HG03039 (cell line): ENCODE data around the gene TRAF3IP3.
"Not testable (repeated sequence)": the region's sequence is repeated elsewhere in the genome, so short reads cannot be mapped to it uniquely, and the experiment has no call there.

Source experiments
- ATAC-seq: cut with Tn5 transposase; IDR thresholded peaks from one replicate; pipeline ENCODE4 v1.9.1; 2021; ENCODE audit warnings: mild to moderate bottlenecking, moderate library complexity; ENCODE audit not compliant: unreplicated experiment

Gene TRAF3IP3

GRCh38 chr1:209791920-209792319 lies 36.1 kb downstream of the TRAF3IP3 start:
- ATAC-seq, result no peak

GRCh38 chr1:209793711-209794110 lies 37.9 kb downstream of the TRAF3IP3 start:
- not testable (repeated sequence) for ATAC-seq

DNA sequence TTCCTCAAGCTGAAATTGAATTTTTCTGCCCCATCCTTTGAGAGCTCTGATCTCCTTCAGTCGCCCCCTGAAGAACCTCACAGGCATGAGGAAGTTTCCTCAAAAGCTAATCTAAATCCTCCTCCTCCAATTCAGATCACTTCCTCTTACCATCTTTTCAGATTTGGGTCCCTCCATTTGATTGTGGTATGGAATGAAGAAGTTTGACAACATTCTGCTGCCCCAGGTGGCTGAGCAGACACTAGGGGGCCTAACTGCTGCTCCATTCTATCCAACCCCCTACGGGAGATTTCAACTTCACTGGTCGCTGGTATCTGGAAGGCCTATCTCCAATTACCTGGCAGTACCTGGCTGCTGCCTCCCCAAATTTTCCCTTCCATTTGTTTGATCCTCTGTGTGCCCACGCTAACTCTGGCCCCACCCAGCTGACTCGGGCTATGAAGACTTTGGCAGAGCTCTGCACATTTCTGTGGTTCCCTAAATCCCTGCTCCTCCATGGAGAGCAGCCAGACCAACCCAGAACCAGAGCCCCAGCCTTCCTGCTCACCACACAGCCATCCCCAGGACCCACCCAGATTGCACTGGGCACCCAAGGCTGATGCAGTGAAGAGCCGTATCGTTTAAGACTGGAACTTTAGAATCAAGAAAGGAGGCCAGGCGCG lies 42.3 kb downstream of the TRAF3IP3 start:
- ATAC-seq, result no peak

GRCh38 chr1:209800984-209801834 lies 45.4 kb downstream of the TRAF3IP3 start:
- ATAC-seq, result no peak

- no peak for ATAC-seq
Measured at GRCh38 chr1:209802117-209802779, 46.4 kb downstream of the TRAF3IP3 start.

GRCh38 chr1:209802780-209803152 lies 46.9 kb downstream of the TRAF3IP3 start:
- ATAC-seq, result no peak

DNA sequence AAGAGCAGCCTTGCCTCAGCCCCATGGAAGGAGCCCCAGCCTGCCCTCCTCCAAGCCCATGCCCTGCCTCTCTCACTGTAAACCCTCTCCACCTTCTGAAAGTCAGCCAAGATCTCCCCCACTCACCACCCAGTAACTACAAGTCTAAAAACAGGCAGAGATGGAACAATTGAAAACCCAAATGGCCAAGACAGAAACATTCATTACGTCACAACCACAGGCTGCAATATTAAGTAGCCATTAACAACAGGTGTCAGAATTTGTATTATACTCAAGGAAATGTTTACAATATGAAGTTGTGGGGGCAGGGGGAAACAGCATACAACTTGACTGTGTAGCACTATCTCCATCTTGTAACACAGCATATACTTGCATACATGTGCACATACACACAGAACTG lies 47.7 kb downstream of the TRAF3IP3 start:
- ATAC-seq, result no peak

- no peak for ATAC-seq
Measured at GRCh38 chr1:209805341-209805781, 49.5 kb downstream of the TRAF3IP3 start.

- peak; percentile 91 for ATAC-seq
Measured at GRCh38 chr1:209805875-209806760, 50.3 kb downstream of the TRAF3IP3 start, which contains the start of gene IRF6. TSS of gene IRF6 (minus strand) at chr1:209806142. CDS start at chr1:209801413, 4,729 bp downstream.

DNA sequence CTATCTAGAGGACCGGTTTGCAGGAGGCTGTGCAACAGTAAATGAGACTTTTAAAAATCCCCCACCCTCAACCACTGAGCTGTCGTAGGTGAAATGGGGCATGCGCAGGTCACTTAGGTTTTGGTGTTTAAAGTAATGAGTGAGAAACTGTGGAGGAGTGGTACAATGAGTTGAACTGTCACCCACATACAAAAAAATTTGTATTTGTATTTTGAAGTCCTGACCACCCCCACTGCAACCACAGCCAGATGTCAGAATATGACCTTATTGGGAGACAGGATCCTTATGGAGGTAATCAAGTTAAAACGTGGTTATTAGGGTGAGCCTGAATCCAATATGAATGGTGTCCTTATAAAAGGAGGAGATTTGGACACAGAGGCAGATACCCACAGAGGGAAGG lies 51.7 kb downstream of the TRAF3IP3 start:
- ATAC-seq, result no peak

GRCh38 chr1:209808059-209808581 lies 52.3 kb downstream of the TRAF3IP3 start:
- ATAC-seq, result no peak

GRCh38 chr1:209809611-209810010 lies 53.8 kb downstream of the TRAF3IP3 start:
- ATAC-seq, result no peak

DNA sequence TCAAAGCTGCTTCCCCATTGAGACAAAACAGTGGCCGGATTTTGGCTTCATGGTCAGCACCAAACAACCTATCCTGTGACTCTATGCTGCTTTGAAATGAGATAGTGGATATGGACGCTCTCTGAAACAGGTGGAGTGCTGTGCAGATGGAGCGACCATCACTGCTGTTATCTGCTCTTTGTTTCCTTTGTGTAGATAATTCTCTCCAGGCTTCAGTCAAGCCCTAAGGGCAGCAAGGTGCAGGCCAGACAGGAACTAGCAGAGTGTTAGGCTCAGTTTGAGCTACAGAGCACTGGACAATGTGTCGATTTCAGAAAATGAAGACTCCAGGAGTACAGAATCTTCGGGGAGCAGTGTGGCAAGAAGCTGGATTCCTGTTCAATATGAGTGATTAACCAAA lies 54.9 kb downstream of the TRAF3IP3 start:
- no peak for ATAC-seq

- no peak for ATAC-seq
Measured at GRCh38 chr1:209813902-209814301, 58.0 kb downstream of the TRAF3IP3 start.

DNA sequence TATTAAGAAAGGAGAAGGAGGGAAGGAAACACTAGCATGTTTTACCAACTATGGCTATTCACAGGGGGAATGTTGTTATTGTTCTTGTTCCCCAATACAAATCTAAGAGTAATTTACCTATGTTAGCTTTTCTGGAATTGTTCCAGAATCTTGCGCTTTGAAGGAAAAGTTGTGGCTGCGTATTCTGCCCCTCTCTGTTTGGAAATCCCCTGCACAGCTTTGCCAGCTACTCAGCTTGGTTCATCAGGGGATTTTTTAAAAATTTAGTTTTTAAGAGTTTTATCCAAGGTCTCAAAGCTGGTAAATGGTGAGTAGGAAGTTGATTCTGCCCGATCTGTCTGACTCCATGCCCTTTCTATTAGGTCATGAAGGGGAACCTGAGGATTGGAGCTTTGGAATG lies 59.6 kb downstream of the TRAF3IP3 start:
- ATAC-seq, result no peak

GRCh38 chr1:209815931-209816341 lies 60.1 kb downstream of the TRAF3IP3 start:
- no peak for ATAC-seq

GRCh38 chr1:209816923-209817322 lies 61.1 kb downstream of the TRAF3IP3 start:
- no peak for ATAC-seq

- ATAC-seq, result no peak
Measured at GRCh38 chr1:209817691-209818090, 61.8 kb downstream of the TRAF3IP3 start.

GRCh38 chr1:209819058-209819457 lies 63.2 kb downstream of the TRAF3IP3 start:
- ATAC-seq, result no peak

DNA sequence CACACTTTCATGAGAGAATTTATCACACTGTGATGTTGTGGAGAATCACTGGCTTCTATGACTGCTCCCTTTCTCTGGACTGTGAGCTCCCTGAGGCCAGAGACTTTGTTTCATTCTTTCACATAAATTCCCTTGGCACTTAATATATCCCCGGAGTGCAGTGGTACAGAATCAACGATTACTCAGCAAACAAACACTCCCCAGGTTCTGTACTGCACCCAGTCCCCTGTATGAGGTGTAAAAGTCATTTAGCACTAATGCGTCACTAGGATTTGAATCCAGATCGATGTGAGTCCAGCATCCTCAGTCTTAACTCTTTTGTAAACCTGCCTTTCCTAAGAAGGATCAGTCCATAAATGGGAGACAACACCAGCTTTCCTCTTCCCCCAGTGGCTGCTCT lies 65.1 kb downstream of the TRAF3IP3 start:
- no peak for ATAC-seq
